Stimulated activated naive B cell treated with anti-CD40 and anti-IgM and Interleukin-4, amounts not matched to agents 10 μg/mL and 1 μg/mL and 100 μg/mL, for 72 hours (primary cell): ENCODE data around the gene MAP6D1.
"Not testable (repeated sequence)": the region's sequence is repeated elsewhere in the genome, so short reads cannot be mapped to it uniquely, and the experiment has no call there.

Experiments used
- ATAC-seq, 2 donors: fragments of 150-1000 bp; cut with Tn5 transposase; replicated peaks; 2 replicates each; pipeline ENCODE4 v1.10.0; 2021; ENCODE audit warnings: moderate library complexity in 1 of 2
- DNase-seq: peaks from one replicate; pipeline ENCODE4 v3.0.0; 2021
- H3K27ac Mint-ChIP-seq: one replicate; pipeline ENCODE4 v1.8.0; 2022; ENCODE audit warnings: mild to moderate bottlenecking, mixed read lengths
- H3K27me3 Mint-ChIP-seq, 2 donors: one replicate each; pipeline ENCODE4 v1.8.0; 2022; ENCODE audit warnings: mixed read lengths in 2 of 2
- H3K36me3 Mint-ChIP-seq, 2 donors: one replicate each; pipeline ENCODE4 v1.8.0; 2022; ENCODE audit warnings: mixed read lengths in 2 of 2, mild to moderate bottlenecking in 1 of 2
- H3K4me1 Mint-ChIP-seq, 2 donors: one replicate each; pipeline ENCODE4 v1.8.0; 2022; ENCODE audit warnings: mixed read lengths in 2 of 2, mild to moderate bottlenecking in 1 of 2
- H3K4me3 Mint-ChIP-seq, 2 donors: one replicate each; pipeline ENCODE4 v1.8.0; 2022; ENCODE audit warnings: mild to moderate bottlenecking in 2 of 2, mixed read lengths in 2 of 2, moderate library complexity in 1 of 2
- H3K9me3 Mint-ChIP-seq, 2 donors: one replicate each; pipeline ENCODE4 v1.8.0; 2022; ENCODE audit warnings: mixed read lengths in 2 of 2, mild to moderate bottlenecking in 1 of 2

MAP6D1 gene

DNA sequence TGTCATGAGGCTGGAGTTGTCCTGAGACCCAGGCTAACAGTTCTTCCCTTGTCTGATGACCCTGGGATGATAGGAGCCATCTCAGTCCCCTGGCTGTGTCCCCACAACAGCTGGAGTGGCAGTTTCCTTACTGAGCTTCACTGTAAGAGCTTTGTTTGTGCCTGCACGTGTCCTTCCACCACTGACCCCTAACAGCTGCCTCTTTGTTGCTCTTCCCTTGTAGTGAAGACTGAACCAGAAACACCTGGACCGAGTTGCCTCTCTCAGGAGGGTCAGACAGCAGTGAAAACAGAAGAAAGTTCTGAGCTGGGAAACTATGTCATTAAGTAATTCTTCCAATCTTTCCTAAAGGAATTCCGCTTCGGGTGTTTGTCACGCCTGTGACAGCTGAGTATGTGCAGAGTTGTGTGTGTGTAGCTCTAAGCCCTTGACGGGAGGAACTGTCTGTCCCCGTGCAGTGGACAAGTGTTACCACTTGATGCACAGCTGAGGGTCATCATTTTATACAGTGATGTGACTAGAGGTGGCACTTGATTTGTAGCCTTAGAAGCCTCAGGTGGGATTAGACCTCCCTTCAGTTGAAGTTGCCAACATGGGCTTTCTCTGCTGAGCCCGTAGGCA is 25.0 kb downstream of the MAP6D1 start:
- Mint-ChIP-seq H3K27me3 (no peaks in the 10 kb centered on the region), H3K36me3 (peaks cover 47 to 58% of the 10 kb centered on the region in 2 donors), H3K27ac (no peak overlapping the region), H3K4me3 (no peak overlapping the region), H3K9me3 (no peaks in the 10 kb centered on the region), H3K4me1 (no peaks in the 10 kb centered on the region)
- ATAC-seq (no peak), DNase-seq (no peak)

DNA sequence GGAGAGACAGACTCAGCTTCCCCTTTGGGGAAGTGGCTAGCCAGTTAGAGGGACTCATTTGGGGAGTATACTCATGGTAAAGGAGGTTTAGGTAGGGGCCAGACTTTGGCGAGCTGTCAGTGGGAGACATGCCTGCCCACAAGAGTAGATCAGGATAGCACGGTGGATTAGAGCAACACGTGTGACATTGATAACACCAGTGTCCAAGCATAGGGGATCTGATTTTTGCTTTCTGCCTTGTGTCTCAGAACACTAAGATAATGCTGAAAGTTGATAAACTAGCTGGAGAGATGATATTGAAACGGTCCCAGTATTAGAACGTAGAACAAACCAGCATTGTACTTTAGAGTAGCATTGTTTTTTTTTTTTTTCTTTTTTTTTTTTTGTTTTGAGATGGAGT is 25.9 kb downstream of the MAP6D1 start:
- no peaks in the 10 kb centered on the region for H3K27me3 Mint-ChIP-seq
- no peaks in the 10 kb centered on the region for H3K9me3 Mint-ChIP-seq
- H3K27ac Mint-ChIP-seq, result no peak overlapping the region
- H3K4me3 Mint-ChIP-seq, result no peak overlapping the region
- peaks cover 44 to 55% of the 10 kb centered on the region in 2 donors for H3K36me3 Mint-ChIP-seq
- DNase-seq, result no peak
- no peak for ATAC-seq
- no peaks in the 10 kb centered on the region for H3K4me1 Mint-ChIP-seq

DNA sequence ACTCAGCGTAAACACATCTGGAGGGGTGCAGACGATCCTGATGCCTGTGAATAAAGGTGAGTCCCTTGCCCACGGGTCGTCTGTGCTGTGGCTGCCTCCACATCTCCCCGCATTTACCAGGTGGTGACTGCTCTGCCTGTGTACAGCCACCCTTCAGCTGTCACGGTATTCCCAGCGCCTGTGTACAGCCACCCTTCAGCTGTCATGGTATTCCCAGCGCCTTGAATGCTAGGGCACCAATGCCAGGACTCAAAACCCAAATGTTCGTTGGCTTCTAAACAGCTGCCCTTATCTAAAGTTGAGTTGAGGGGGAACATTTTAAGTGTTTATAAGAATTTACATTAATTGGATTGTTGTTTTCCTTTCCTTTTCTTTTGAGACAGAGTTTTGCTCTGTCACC is 27.4 kb downstream of the MAP6D1 start:
- H3K36me3 Mint-ChIP-seq, result peaks cover 47 to 52% of the 10 kb centered on the region in 2 donors

DNA sequence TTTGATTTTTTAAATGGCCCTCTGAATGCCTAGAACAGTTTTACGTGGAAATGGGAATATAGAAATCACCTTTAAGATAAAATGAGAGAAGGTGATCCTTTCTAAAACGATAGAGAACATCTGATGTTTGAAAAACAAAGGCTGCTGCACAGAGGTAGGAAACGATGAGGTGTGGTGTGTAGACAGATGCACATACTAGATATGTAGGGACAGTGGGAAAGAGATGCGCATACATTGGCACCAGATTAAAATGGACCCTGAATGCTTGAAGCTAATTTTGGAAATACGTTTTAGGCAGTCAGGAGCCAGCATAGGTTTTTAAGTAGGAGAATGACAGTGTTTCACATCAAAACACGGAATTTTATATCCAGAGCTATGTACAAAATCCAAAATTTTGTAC is 29.0 kb downstream of the MAP6D1 start:
- DNase-seq (no peak), ATAC-seq (no peak)
- Mint-ChIP-seq H3K9me3 (no peaks in the 10 kb centered on the region), H3K4me1 (no peaks in the 10 kb centered on the region), H3K36me3 (peaks cover 40 to 48% of the 10 kb centered on the region in 2 donors), H3K4me3 (no peak overlapping the region), H3K27me3 (no peaks in the 10 kb centered on the region), H3K27ac (no peak overlapping the region)

More for the DNA sequence above, 27.4 kb downstream of the MAP6D1 start:
- no peak overlapping the region for H3K4me3 Mint-ChIP-seq
- H3K27me3 Mint-ChIP-seq, result no peaks in the 10 kb centered on the region
- ATAC-seq (no peak), DNase-seq (no peak)
- no peak overlapping the region for H3K27ac Mint-ChIP-seq
- H3K9me3 Mint-ChIP-seq, result no peaks in the 10 kb centered on the region
- H3K4me1 Mint-ChIP-seq, result no peaks in the 10 kb centered on the region

DNA sequence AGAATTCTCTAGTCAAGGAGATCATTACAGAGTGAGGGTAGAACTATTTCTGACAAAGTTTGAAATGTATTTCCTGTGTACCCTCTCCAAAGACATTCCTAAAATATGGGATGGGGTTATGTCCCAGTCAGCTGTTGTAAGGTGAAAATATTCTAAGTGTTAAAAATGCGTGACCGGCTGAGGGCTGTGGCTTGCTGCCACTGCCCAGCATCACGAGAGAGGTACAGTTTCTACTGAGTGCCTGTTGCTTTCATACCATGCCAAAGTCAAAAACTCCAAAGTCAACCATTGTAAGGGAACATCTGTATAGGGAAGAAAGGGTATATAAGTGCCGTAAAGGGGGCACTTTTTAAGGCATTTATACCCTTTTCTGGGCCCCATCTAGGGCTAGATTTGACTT is 30.9 kb downstream of the MAP6D1 start:
- Mint-ChIP-seq H3K9me3 (no peaks in the 10 kb centered on the region), H3K4me1 (no peaks in the 10 kb centered on the region), H3K27me3 (no peaks in the 10 kb centered on the region), H3K4me3 (no peak overlapping the region), H3K36me3 (peaks cover 49 to 55% of the 10 kb centered on the region in 2 donors), H3K27ac (no peak overlapping the region)
- DNase-seq (no peak), ATAC-seq (no peak)

DNA sequence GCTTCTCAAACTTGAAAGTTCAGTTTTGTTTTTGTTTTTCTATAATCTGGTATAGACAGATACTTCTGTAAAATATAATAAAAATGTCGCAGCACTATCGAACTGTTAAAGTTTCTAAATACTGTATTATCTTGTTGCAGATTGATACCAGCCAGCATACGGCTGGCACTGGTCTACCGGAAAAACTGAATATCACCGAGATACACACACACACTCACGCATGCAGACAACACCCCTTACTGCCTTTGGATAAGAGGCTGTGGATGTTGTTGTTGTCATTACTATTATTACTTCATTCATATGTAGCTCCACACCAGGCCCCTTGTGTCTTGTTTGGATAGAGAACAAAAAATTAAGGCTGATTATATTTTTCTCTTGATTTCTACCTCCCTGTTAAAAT is 32.4 kb downstream of the MAP6D1 start:
- Mint-ChIP-seq H3K36me3 (peaks cover 47 to 54% of the 10 kb centered on the region in 2 donors), H3K4me3 (no peak overlapping the region), H3K4me1 (no peaks in the 10 kb centered on the region), H3K27me3 (no peaks in the 10 kb centered on the region), H3K27ac (no peak overlapping the region), H3K9me3 (no peaks in the 10 kb centered on the region)
- DNase-seq (no peak), ATAC-seq (no peak)

DNA sequence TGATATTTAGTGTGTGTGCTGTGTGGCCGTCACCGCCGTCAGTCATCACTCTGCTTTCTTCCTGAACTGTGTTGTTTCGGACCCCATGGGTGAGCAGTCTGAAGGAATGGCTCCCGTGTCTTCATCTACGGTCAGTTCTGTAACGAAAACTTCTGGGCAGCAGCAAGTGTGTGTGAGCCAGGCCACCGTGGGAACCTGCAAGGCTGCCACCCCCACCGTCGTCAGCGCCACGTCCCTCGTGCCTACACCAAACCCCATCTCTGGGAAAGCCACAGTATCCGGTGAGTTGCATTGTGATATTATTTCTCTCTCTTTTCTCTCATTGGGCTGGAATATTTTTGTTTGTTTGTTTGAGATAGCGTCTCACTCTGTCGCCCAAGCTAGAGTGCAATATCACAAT is 34.7 kb downstream of the MAP6D1 start:
- H3K27ac Mint-ChIP-seq, result no peak overlapping the region
- ATAC-seq (no peak), DNase-seq (no peak)
- H3K27me3 Mint-ChIP-seq, result no peaks in the 10 kb centered on the region
- H3K9me3 Mint-ChIP-seq, result no peaks in the 10 kb centered on the region
- H3K4me1 Mint-ChIP-seq, result no peaks in the 10 kb centered on the region
- H3K4me3 Mint-ChIP-seq, result no peak overlapping the region
- H3K36me3 Mint-ChIP-seq, result peaks cover 50 to 58% of the 10 kb centered on the region in 2 donors

DNA sequence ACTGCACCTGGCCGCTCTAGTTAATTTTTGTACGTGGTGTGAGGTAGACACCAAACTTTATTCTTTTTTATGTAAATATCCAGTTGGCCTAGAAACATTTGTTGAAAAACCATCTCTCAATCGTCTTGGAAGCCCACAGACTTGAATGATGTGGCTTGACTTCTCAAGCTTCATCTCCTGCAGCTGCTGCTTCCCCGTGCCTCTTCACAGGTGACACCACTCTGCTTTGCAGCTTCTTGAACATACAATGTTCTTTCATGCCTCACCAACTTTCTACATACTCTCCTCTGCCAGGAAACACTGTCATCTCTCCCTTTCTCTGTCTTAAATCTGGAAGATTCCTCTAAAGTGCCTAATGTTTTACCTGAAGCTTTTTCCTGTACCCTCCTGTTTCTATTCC is 35.6 kb downstream of the MAP6D1 start:
- H3K4me1 Mint-ChIP-seq, result no peaks in the 10 kb centered on the region
- no peaks in the 10 kb centered on the region for H3K9me3 Mint-ChIP-seq
- DNase-seq (no peak), ATAC-seq (no peak)
- no peaks in the 10 kb centered on the region for H3K27me3 Mint-ChIP-seq
- no peak overlapping the region for H3K4me3 Mint-ChIP-seq
- no peak overlapping the region for H3K27ac Mint-ChIP-seq
- peaks cover 52 to 61% of the 10 kb centered on the region in 2 donors for H3K36me3 Mint-ChIP-seq

DNA sequence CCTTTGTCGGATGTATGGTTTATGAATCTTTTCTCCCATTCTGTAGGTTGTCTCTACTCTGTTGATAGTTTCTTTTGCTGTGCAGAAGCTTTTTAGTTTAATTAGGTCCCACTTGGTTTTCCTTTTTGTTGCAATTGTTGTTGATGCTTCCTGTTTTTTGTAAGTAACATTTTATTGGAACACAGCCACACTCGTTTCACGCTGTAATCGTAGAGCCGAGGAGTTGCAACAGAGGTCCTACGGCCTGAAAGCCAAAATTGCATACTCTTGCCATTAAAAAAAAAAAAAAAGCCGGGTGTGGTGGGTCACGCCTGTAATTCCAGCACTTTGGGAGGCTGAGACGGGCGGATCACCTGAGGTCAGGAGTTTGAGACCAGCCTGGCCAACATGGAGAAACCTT is 40.9 kb downstream of the MAP6D1 start:
- not testable (repeated sequence) for H3K27ac Mint-ChIP-seq, H3K4me3 Mint-ChIP-seq, H3K27me3 Mint-ChIP-seq, H3K9me3 Mint-ChIP-seq, H3K4me1 Mint-ChIP-seq, DNase-seq, ATAC-seq
- peaks cover 52 to 69% of the 10 kb centered on the region in 2 donors for H3K36me3 Mint-ChIP-seq

DNA sequence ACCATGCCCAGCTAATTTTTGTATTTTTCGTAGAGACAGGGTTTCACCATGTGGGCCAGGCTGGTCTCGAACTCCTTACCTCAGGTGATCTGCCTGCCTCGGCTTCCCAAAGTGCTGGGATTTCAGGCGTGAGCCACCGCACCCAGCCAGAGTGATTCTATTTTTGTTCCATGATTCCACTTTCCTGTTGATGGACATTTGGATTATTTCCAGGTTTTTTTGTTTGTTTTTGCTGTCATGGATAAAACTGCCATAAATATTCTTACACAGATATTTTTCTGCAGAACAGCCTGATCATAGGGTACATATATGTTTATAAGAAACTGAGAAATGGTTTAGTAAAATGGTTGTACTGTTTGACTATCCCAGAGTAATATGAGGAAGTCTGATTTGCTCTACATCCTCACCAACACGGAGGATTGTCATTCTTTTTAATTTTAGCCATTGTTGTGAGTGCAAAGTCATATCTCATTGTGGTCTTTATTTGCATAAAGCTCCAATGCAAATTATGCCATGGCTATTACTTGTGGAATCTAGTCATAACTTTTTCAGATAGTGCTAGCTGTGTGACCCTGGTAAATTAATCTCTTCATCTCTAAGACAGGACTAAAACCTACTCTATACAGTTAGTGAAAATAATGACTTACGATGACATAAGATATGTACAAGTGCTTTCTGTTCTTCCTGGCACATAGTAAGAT is 42.7 kb downstream of the MAP6D1 start:
- H3K4me1 Mint-ChIP-seq, result no peaks in the 10 kb centered on the region
- ATAC-seq, result no peak
- no peak overlapping the region for H3K4me3 Mint-ChIP-seq
- no peaks in the 10 kb centered on the region for H3K27me3 Mint-ChIP-seq
- H3K27ac Mint-ChIP-seq, result no peak overlapping the region
- peaks cover 50 to 67% of the 10 kb centered on the region in 2 donors for H3K36me3 Mint-ChIP-seq
- no peak for DNase-seq
- no peaks in the 10 kb centered on the region for H3K9me3 Mint-ChIP-seq

DNA sequence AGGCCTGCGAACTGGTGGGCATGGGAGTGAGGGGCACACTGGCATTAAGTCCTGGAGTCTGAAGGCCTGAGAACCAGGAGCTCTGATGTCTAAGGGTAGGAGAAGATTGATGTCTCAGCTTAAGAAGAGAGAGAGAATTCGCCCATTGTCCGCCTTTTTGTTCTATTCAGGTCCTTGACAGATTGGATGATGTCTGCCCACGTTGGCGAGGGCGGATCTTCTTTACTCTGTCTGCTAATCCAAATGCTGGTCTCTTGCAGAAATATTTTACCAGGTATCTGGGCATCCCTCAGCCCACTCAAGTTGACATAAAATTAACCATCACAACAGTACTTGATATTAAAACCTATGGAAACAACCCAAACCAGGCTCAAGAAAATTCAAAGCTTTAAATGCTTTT is 44.1 kb downstream of the MAP6D1 start:
- Mint-ChIP-seq H3K36me3 (peaks cover 48 to 61% of the 10 kb centered on the region in 2 donors), H3K27ac (no peak overlapping the region), H3K4me1 (no peaks in the 10 kb centered on the region), H3K9me3 (no peaks in the 10 kb centered on the region), H3K4me3 (no peak overlapping the region), H3K27me3 (no peaks in the 10 kb centered on the region)
- ATAC-seq (no peak), DNase-seq (no peak)

DNA sequence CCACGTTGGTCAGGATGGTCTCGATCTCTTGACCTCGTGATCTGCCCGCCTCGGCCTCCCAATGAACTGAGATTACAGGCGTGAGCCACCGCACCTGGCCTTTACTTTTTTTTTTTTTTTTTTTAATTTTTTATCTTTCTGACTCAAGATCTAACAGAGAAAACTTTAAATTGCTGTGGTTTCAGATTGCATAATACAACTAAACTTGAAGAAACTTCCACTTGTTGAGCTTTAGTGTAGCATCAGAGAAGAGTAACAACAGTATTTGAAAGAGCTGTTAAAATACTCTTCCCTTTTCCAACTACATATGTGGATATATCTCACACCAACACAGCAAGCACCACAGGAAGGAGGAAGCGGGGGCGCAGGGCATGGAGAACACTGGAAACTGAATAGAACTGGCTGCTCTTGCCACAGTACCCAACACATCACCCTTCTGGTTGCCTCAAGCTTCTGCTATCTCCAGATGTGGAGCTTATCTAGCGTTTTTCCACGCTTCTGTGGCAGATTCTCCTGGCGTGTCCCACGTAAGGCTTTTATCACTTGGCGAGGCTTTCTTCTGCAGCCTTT is 45.4 kb downstream of the MAP6D1 start:
- Mint-ChIP-seq H3K9me3 (no peaks in the 10 kb centered on the region), H3K36me3 (peaks cover 46 to 60% of the 10 kb centered on the region in 2 donors), H3K27ac (no peak overlapping the region), H3K4me1 (no peaks in the 10 kb centered on the region), H3K4me3 (no peak overlapping the region), H3K27me3 (no peaks in the 10 kb centered on the region)
- no peak for ATAC-seq
- no peak for DNase-seq

DNA sequence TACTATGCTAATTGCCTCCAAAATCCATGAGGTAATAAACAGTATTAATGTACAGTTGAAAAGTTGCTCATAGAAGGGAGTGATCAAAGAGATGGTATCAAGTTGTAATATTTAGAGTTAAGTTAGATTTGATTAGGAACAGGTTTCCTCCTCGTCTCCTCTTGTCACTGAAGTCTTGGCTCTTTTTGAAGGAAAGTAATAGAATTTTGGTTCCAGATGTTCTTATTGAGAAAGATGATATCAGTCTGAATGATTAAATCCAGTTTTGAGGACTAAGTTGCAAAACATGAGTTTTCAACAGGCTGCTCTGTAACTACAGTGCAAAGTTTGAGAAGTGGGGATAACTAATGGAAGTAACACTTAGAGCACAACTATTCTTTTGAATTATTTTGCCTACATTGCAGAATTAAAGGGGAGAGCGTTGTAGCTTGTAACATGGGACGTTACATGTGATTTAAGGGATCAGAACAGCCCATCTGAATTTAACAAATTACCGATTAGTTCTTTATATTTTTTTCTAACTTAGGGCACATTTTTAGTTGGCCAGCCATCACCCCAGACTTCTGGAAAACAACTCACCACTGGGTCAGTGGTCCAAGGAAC is 48.3 kb downstream of the MAP6D1 start:
- no peak overlapping the region for H3K27ac Mint-ChIP-seq
- no peaks in the 10 kb centered on the region for H3K27me3 Mint-ChIP-seq
- ATAC-seq (no peak), DNase-seq (no peak)
- no peaks in the 10 kb centered on the region for H3K4me1 Mint-ChIP-seq
- H3K4me3 Mint-ChIP-seq, result no peak overlapping the region
- H3K9me3 Mint-ChIP-seq, result no peaks in the 10 kb centered on the region
- H3K36me3 Mint-ChIP-seq, result peaks cover 41 to 61% of the 10 kb centered on the region in 2 donors

DNA sequence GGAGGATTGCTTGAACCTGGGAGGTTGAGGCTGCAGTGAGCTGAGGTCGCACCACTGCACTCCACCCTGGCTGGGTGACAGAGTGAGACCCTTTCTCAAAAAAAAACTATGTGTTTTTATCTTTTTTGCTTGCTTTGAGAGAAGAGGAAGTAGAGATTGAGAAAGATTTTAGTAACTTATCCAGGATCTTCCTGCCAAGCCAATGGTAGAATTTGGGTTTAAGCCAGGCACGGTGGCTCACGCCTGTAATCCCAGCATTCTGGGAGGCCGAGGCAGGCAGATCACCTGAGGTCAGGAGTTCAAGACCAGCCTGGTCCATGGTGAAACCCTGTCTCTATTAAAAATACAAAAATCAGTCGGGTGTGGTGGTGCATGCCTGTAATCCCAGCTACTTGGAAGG is 48.9 kb downstream of the MAP6D1 start:
- H3K4me1 Mint-ChIP-seq, H3K27me3 Mint-ChIP-seq, DNase-seq, H3K4me3 Mint-ChIP-seq, H3K27ac Mint-ChIP-seq, H3K9me3 Mint-ChIP-seq, ATAC-seq: not testable (repeated sequence)
- H3K36me3 Mint-ChIP-seq, result peaks cover 40 to 57% of the 10 kb centered on the region in 2 donors

DNA sequence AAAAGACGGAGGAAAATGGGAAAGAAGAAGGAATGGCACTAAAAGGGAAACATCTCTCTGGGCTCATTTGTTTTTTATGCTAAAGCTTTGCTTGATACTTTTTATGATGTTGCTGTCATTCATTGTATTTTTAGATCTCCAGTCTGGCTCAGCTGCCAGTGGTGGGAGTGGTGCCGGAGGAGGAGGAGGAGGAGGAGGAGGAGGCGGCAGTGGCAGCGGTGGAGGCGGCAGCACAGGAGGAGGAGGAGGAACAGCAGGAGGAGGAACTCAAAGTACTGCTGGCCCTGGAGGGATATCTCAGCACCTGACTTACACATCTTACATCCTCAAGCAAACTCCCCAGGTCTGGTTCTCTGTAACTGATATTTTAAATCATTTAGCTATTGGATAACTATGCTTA is 49.6 kb downstream of the MAP6D1 start:
- DNase-seq (no peak), ATAC-seq (no peak)
- H3K4me1 Mint-ChIP-seq, result no peaks in the 10 kb centered on the region
- H3K27me3 Mint-ChIP-seq, result no peaks in the 10 kb centered on the region
- no peak overlapping the region for H3K4me3 Mint-ChIP-seq
- H3K9me3 Mint-ChIP-seq, result no peaks in the 10 kb centered on the region
- H3K36me3 Mint-ChIP-seq, result peaks cover 38 to 51% of the 10 kb centered on the region in 2 donors
- no peak overlapping the region for H3K27ac Mint-ChIP-seq
